G401.6 (cell line): Measurements from ENCODE around the gene RASL11A.
"Not testable (repeated sequence)": the region's sequence is repeated elsewhere in the genome, so short reads cannot be mapped to it uniquely, and the experiment has no call there.

Experiments used
- FAIRE-seq: peaks from 2 replicates; lab custom pipeline; 2012; peaks lifted over from hg19 to GRCh38; lab: Jason Lieb, UNC

RASL11A gene

DNA sequence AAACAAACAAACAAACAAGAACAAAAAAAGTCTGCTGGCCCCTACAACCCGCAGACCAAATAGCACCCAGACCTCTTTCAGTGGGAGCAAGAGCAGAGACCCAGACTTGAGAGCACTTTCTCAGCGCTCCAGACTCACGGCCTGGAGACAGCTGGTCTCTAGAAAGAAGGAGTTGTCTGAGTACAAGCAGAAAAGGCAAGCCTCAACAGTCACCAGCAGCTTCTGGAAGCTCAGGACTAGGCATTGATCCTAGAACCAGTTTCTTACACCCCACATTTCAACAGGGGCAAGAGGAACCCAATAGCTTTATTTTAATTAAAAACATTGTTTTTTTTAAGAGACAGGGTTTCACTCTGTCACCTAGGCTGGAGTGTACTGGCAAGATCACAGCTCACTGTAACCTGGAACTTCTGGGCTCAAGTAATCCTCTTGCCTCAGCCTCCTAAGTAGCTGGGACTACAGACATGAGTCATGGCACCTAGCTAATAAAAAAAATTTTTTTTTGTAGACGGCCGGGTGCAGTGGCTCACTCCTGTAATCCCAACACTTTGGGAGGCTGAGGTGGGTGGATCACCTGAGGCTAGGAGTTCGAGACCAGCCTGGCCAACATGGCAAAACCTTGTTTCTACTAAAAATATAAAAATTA is 30.4 kb downstream of the RASL11A start:
- FAIRE-seq = no peak

GRCh38 chr13:27302643-27303262 is 32.1 kb downstream of the RASL11A start:
- no peak for FAIRE-seq

DNA sequence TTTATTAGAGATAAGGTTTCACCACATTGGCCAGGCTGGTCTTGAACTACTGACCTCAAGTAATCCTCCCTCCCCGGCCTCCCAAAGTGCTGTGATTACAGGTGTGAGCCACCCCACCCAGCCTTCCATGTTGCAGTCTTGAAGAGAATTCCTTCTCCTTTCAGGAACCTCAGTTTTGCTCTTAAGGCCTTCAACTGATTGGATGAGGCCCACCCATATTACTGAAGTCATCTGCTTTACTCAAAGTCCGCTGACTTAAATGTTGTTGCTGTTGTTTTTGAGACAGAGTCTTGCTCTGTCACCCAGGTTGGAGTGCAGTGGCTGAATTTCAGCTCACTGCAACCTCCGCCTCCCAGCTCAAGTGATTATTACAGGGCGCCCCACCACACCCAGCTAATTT is 33.5 kb downstream of the RASL11A start:
- FAIRE-seq = no peak

DNA sequence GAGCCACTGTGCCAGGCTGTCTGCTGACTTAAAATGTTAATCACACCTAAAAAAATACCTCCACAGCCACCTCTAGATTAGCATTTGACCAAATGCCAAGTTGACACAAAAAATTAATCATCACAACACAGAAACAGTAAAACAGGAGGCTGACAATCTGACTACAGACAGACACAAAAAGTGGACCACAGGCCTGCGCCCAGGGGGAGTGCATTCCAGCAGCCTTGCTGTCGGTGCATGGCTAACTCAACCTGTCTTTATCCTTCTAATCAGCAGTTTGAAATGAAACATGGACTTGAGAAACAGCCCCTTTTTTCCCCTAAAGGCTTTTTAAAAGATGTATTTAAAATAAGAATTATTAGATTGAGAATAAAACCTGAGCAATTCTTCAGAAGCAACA is 34.0 kb downstream of the RASL11A start:
- no peak for FAIRE-seq

GRCh38 chr13:27306364-27306763 is 35.7 kb downstream of the RASL11A start:
- FAIRE-seq = no peak

- no peak for FAIRE-seq
Observed at GRCh38 chr13:27308941-27309340, 38.3 kb downstream of the RASL11A start.

GRCh38 chr13:27309401-27309958 is 38.9 kb downstream of the RASL11A start:
- FAIRE-seq = no peak

DNA sequence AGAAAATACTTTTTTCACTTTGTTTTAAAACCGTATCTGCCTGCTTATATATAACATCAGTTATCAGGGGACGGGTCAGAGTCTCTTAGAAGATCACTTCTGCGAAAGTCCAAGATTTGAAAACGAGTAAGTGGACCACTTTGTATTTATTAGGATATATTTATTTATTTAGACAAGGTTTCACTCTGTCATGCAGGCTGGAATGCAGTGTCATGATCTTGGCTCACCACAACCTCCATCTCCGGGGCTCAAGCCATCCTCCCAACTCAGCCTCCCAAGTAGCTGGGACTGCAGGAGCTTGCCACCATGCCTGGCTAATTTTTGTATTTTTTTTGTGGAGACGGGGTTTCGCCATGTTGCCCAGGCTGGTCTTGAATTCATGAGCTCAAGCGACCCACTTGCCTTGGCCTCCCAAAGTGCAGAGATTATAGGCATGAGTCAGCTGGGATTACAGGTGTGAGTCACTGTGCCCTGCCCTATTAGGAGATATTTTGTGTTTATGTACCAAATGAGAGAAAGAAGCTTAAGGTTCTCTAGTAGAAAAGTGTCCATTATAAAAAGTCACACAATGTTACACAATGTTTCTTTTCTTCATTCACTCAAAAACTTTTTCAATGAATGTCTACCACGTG is 39.5 kb downstream of the RASL11A start:
- no peak for FAIRE-seq

DNA sequence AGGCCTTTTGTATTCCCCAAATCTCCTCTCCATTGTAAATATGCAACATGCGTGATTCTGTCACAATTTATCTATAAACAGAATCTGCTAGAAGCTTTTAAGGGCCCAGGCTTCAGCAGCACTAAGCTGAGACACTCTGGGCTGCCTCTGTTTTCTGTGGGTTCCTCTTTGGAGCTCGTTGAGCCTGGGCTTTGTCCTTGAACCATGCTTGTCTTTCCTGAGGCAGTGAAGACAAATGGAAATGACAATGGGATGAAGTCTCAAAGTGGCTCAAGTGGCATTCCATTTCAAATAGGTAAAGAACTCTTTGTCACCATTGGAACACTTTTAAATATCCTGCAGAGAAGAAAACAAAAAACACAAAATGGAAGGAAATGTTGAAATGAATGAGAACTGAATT is 40.3 kb downstream of the RASL11A start:
- no peak for FAIRE-seq

- no peak for FAIRE-seq
Observed at GRCh38 chr13:27311518-27312210, 41.0 kb downstream of the RASL11A start.

GRCh38 chr13:27313770-27314169 is 43.1 kb downstream of the RASL11A start:
- FAIRE-seq = no peak

DNA sequence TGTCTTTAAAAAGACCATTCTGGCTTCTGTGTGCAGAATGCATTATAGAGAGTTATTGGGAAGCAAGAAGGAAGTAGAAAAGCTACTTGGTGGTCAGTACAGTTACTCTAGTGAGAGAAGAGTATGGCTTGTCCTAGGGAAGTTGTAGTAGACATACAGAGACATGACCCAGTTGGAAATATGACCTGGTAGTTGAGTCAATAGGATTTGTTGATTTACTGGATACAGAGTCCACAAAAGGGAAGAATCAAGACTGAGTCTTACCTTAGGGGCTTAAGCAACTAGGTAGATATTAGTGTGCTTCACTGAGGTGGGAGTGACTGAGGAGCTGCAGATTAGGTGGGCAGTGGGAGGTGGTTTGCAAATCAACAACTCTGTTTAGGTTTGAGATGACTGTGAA is 48.8 kb downstream of the RASL11A start:
- no peak for FAIRE-seq

GRCh38 chr13:27321468-27322431 is 51.1 kb downstream of the RASL11A start:
- FAIRE-seq = no peak

GRCh38 chr13:27322443-27322842 is 51.8 kb downstream of the RASL11A start:
- FAIRE-seq = not testable (repeated sequence)
